Esophagus squamous epithelium (tissue), 4 donors: ENCODE measurements around the gene RFX5.

ENCODE experiments used
- CTCF ChIP-seq, 6 experiments: fragments of 450-650 bp in 4 of 6; fragments of 200-600 bp in 2 of 6; sonication (generic) in 2 of 6; IDR thresholded peaks; one replicate each; pipeline ENCODE4 v1.5.1; 2016 to 2019; ENCODE audit warnings: antibody characterized with exemption in 6 of 6, mild to moderate bottlenecking in 4 of 6, moderate library complexity in 4 of 6
- POLR2A ChIP-seq, 4 donors: fragments of 450-650 bp; IDR thresholded peaks; one replicate each; pipeline ENCODE4 v1.6.1; 2017; ENCODE audit warnings: antibody characterized with exemption in 4 of 4, mild to moderate bottlenecking in 4 of 4, moderate library complexity in 3 of 4

- TF ChIP-seq CTCF (IDR thresholded peaks at IDR 0.05) = no peak
- TF ChIP-seq POLR2A (IDR thresholded peaks at IDR 0.05) = no peak
Observed at GRCh38 chr1:151377150-151377884, 30.3 kb upstream of the RFX5 start.
